Uterus (tissue), 2 donors: ENCODE data around the gene PSPN.

ENCODE experiments used
- POLR2A ChIP-seq, 2 donors: fragments of 450-650 bp; IDR thresholded peaks; one replicate each; pipeline ENCODE4 v1.6.1; 2016; ENCODE audit warnings: antibody characterized with exemption in 2 of 2, mild to moderate bottlenecking in 1 of 2, moderate library complexity in 1 of 2
- TF ChIP-seq, protein P1 (sequence below), 4 experiments: fragments of 200-600 bp in 2 of 4; fragments of 450-650 bp in 2 of 4; sonication (generic) in 2 of 4; IDR thresholded peaks; one replicate each; pipeline ENCODE4 v1.5.1; 2016 to 2019; ENCODE audit warnings: antibody characterized with exemption in 4 of 4, mild to moderate bottlenecking in 2 of 4, moderate library complexity in 1 of 4

GRCh38 chr19:6326815-6327214 is 48.9 kb downstream of the PSPN start:
- TF ChIP-seq, protein P1, sequence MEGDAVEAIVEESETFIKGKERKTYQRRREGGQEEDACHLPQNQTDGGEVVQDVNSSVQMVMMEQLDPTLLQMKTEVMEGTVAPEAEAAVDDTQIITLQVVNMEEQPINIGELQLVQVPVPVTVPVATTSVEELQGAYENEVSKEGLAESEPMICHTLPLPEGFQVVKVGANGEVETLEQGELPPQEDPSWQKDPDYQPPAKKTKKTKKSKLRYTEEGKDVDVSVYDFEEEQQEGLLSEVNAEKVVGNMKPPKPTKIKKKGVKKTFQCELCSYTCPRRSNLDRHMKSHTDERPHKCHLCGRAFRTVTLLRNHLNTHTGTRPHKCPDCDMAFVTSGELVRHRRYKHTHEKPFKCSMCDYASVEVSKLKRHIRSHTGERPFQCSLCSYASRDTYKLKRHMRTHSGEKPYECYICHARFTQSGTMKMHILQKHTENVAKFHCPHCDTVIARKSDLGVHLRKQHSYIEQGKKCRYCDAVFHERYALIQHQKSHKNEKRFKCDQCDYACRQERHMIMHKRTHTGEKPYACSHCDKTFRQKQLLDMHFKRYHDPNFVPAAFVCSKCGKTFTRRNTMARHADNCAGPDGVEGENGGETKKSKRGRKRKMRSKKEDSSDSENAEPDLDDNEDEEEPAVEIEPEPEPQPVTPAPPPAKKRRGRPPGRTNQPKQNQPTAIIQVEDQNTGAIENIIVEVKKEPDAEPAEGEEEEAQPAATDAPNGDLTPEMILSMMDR (IDR thresholded peaks at IDR 0.05) = no peak
- no peak for TF ChIP-seq POLR2A (IDR thresholded peaks at IDR 0.05)
